HepG2 (cell line): ENCODE results near the gene HIPK2. TPM values are rescaled to one million over a fixed set of nuclear protein-coding genes. Genes with fewer than 3 reads are reported as not detected.

ENCODE experiments used
- CCAR2 ChIP-seq: fragments of 200-400 bp; formaldehyde crosslinking; optimal IDR thresholded peaks from 2 replicates; pipeline ENCODE3; 2018; ENCODE audit warnings: low read depth, mild to moderate bottlenecking, low read length, moderate library complexity
- DMTF1 ChIP-seq: sonication (generic); formaldehyde crosslinking; IDR thresholded peaks from 2 replicates; pipeline ENCODE4 v1.4.0; 2020; ENCODE audit warnings: mild to moderate bottlenecking, missing genetic modification reagents
- FOXP4 ChIP-seq: sonication (generic); formaldehyde crosslinking; IDR thresholded peaks from 2 replicates; pipeline ENCODE4 v1.4.0; 2020; ENCODE audit warnings: missing genetic modification reagents
- IRF2 ChIP-seq: IDR thresholded peaks from 2 replicates; pipeline ENCODE4 v1.6.1; 2018; ENCODE audit warnings: missing genetic modification reagents, missing compliant biosample characterization
- MAZ ChIP-seq, 2 experiments: sonication (generic) in 1 of 2; formaldehyde crosslinking in 1 of 2; IDR thresholded peaks; 2 replicates each; pipeline versions ENCODE4 v1.5.0 to v1.6.1; 2012 to 2020; ENCODE audit warnings: low read depth in 2 of 2, mild to moderate bottlenecking in 2 of 2, borderline replicate concordance in 1 of 2, improper control_type of control experiment in 1 of 2, low read length in 1 of 2, missing genetic modification reagents in 1 of 2, moderate library complexity in 1 of 2
- MED13 ChIP-seq: sonication (generic); formaldehyde crosslinking; IDR thresholded peaks from 2 replicates; pipeline ENCODE4 v1.5.0; 2020; ENCODE audit warnings: missing genetic modification reagents
- NR0B2 ChIP-seq: sonication (generic); formaldehyde crosslinking; IDR thresholded peaks from 2 replicates; pipeline ENCODE4 v1.4.0; 2020; ENCODE audit warnings: mild to moderate bottlenecking, missing genetic modification reagents
- RCOR2 ChIP-seq: IDR thresholded peaks from 2 replicates; pipeline ENCODE4 v1.6.1; 2016; ENCODE audit warnings: missing biosample characterization, missing genetic modification reagents
- REXO4 ChIP-seq: sonication (generic); formaldehyde crosslinking; IDR thresholded peaks from 2 replicates; pipeline ENCODE4 v1.8.0; 2022; ENCODE audit warnings: missing genetic modification reagents, mild to moderate bottlenecking, borderline replicate concordance
- ZBTB39 ChIP-seq: sonication (generic); formaldehyde crosslinking; IDR thresholded peaks from 2 replicates; pipeline ENCODE4 v1.5.0; 2020; ENCODE audit warnings: missing genetic modification reagents
- ZNF121 ChIP-seq: sonication (generic); formaldehyde crosslinking; IDR thresholded peaks from 2 replicates; pipeline ENCODE4 v1.5.0; 2020; ENCODE audit warnings: mild to moderate bottlenecking, missing genetic modification reagents
- ZNF468 ChIP-seq: sonication (generic); formaldehyde crosslinking; IDR thresholded peaks from 2 replicates; pipeline ENCODE4 v1.8.0; 2022; ENCODE audit warnings: mild to moderate bottlenecking, moderate library complexity, missing genetic modification reagents
- ZNF501 ChIP-seq: sonication (generic); formaldehyde crosslinking; IDR thresholded peaks from 2 replicates; pipeline ENCODE4 v1.5.1; 2020; ENCODE audit warnings: mild to moderate bottlenecking, moderate library complexity, missing genetic modification reagents
- ZNF598 ChIP-seq: sonication (generic); formaldehyde crosslinking; IDR thresholded peaks from 2 replicates; pipeline ENCODE4 v1.5.1; 2020; ENCODE audit warnings: mild to moderate bottlenecking, missing genetic modification reagents, borderline replicate concordance
- ZSCAN20 ChIP-seq: sonication (generic); formaldehyde crosslinking; IDR thresholded peaks from 2 replicates; pipeline ENCODE4 v1.4.0; 2020; ENCODE audit warnings: missing genetic modification reagents, mild to moderate bottlenecking, borderline replicate concordance
- ZSCAN29 ChIP-seq: sonication (generic); formaldehyde crosslinking; conservative IDR thresholded peaks from 2 replicates; pipeline ENCODE4 v1.4.0; 2020; ENCODE audit warnings: mild to moderate bottlenecking, missing genetic modification reagents
- ZXDC ChIP-seq: sonication (generic); formaldehyde crosslinking; IDR thresholded peaks from 2 replicates; pipeline ENCODE4 v1.5.0; 2020; ENCODE audit warnings: mild to moderate bottlenecking, missing genetic modification reagents
- polyA plus RNA-seq, 8 experiments: library from polyadenylated mRNA; depleted of rRNA in 3 of 8; stranded (reverse) in 7 of 8; unstranded in 1 of 8; fragments of >200 nt; fragmentation: Illumina TruSeq in 4 of 8; extraction: Trizol in 4 of 8; gene quantifications; 2 replicates each; pipeline versions ENCODE4 v1.2.1 to v1.2.3, GENCODE V29; 2011 to 2016; ENCODE audit warnings: low read depth in 4 of 8, missing spikeins in 1 of 8, mixed read lengths in 1 of 8; ENCODE audit not compliant: insufficient read depth in 1 of 8
- total RNA-seq, 5 experiments: library from RNA; depleted of rRNA; stranded (reverse); fragments of >200 nt; fragmentation: Illumina TruSeq; extraction: Trizol; gene quantifications; 2 replicates each; pipeline ENCODE4 v1.2.3, GENCODE V29; 2016; ENCODE audit warnings: low read depth in 1 of 5

Gene HIPK2
- total and polyA plus RNA-seq, 2 of the 13 experiments (the other 11 are each of a cell fraction or from before 2014, with no cell fraction given): 14.4 to 20.2 TPM

GRCh38 chr7:139658908-139659675 is 118.7 kb downstream of the HIPK2 start (continued):
- no peak for TF ChIP-seq ZBTB39 (CRISPR knock-in tag)
- TF ChIP-seq CCAR2: no peak
- peak; percentile 34 for TF ChIP-seq RCOR2
- no peak for TF ChIP-seq ZSCAN20
- no peak; the same call in 1 of the 2 replicates for TF ChIP-seq IRF2 (CRISPR knock-in tag)
- no peak for TF ChIP-seq REXO4
- TF ChIP-seq ZSCAN29: no peak
- no peak for TF ChIP-seq ZXDC (CRISPR knock-in tag)
- TF ChIP-seq MAZ (IDR thresholded peaks at IDR 0.05; ENCODE audit: borderline replicate concordance, low read depth, low read length): no peak
- TF ChIP-seq MAZ (CRISPR knock-in tag; IDR thresholded peaks at IDR 0.05; ENCODE audit: low read depth): no peak
- TF ChIP-seq ZNF121 (CRISPR knock-in tag): no peak
- TF ChIP-seq ZNF501 (CRISPR knock-in tag): no peak
- TF ChIP-seq ZNF598: no peak
- TF ChIP-seq MED13 (CRISPR knock-in tag): no peak
- TF ChIP-seq NR0B2 (CRISPR knock-in tag): no peak
- TF ChIP-seq ZNF468 (CRISPR knock-in tag): no peak
- peak; percentile 61; the same call in 1 of the 2 replicates for TF ChIP-seq FOXP4 (CRISPR knock-in tag)
- no peak for TF ChIP-seq DMTF1 (CRISPR knock-in tag)
